Neural crest cell (in vitro differentiated cells): ENCODE results near the gene C1orf53. TPM values are rescaled to one million over a fixed set of nuclear protein-coding genes. Genes with fewer than 3 reads are reported as not detected.
"Not testable (repeated sequence)": the region's sequence is repeated elsewhere in the genome, so short reads cannot be mapped to it uniquely, and the experiment has no call there.

ENCODE experiments used
- DNase-seq: peaks from one replicate; pipeline ENCODE4 v3.0.0; 2021; ENCODE audit warnings: low read depth, mixed read lengths, low spot score
- H3K27ac Mint-ChIP-seq: one replicate; pipeline ENCODE4 v1.8.0; 2021; ENCODE audit warnings: mild to moderate bottlenecking, mixed read lengths; ENCODE audit not compliant: unreplicated experiment
- H3K27me3 Mint-ChIP-seq: 2 replicates; pipeline ENCODE4 v1.8.0; 2021; ENCODE audit warnings: low read depth, mild to moderate bottlenecking, mixed read lengths
- H3K36me3 Mint-ChIP-seq: 2 replicates; pipeline ENCODE4 v1.8.0; 2021; ENCODE audit warnings: low read depth, mild to moderate bottlenecking, mixed read lengths
- H3K4me1 Mint-ChIP-seq: 2 replicates; pipeline ENCODE4 v1.8.0; 2021; ENCODE audit warnings: mixed read lengths
- H3K4me3 Mint-ChIP-seq: one replicate; pipeline ENCODE4 v1.8.0; 2021; ENCODE audit warnings: mild to moderate bottlenecking, mixed read lengths
- H3K9me3 Mint-ChIP-seq: 2 replicates; pipeline ENCODE4 v1.8.0; 2021; ENCODE audit warnings: mixed read lengths
- total RNA-seq: library from RNA; stranded (reverse); gene quantifications from 2 replicates; pipeline ENCODE4 v1.2.1, GENCODE V29; 2021
- TF ChIP-seq, protein P1 (sequence below): fragments of 200-600 bp; sonication (generic); conservative IDR thresholded peaks from 2 replicates; pipeline ENCODE4 v1.5.0; 2021; ENCODE audit warnings: antibody characterized with exemption, mild to moderate bottlenecking

Gene C1orf53
- total RNA-seq, 1 donor from 2014 or later = 3.1 TPM

DNA sequence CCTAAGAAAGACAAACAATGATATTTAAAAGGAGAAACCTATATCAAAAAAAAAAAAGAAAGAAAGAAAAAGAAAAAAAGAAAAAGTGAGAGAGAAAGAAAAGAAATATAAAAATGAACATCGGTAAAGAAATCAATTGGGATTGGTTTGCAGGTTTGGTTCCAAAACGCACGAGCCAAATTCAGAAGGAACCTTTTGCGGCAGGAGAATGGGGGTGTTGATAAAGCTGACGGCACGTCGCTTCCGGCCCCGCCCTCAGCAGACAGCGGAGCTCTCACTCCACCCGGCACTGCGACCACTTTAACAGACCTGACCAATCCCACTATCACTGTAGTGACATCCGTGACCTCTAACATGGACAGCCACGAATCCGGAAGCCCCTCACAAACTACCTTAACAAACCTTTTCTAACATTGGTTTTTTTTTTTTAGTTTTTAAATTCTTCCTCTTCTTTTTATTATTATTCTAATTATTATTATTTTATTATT, 26.5 kb downstream of the C1orf53 start:
- TF ChIP-seq, protein P1, sequence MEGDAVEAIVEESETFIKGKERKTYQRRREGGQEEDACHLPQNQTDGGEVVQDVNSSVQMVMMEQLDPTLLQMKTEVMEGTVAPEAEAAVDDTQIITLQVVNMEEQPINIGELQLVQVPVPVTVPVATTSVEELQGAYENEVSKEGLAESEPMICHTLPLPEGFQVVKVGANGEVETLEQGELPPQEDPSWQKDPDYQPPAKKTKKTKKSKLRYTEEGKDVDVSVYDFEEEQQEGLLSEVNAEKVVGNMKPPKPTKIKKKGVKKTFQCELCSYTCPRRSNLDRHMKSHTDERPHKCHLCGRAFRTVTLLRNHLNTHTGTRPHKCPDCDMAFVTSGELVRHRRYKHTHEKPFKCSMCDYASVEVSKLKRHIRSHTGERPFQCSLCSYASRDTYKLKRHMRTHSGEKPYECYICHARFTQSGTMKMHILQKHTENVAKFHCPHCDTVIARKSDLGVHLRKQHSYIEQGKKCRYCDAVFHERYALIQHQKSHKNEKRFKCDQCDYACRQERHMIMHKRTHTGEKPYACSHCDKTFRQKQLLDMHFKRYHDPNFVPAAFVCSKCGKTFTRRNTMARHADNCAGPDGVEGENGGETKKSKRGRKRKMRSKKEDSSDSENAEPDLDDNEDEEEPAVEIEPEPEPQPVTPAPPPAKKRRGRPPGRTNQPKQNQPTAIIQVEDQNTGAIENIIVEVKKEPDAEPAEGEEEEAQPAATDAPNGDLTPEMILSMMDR = no peak
- Mint-ChIP-seq H3K27me3 (peaks cover 98% of the 10 kb centered on the region), H3K27ac (no peak overlapping the region), H3K36me3 (no peaks in the 10 kb centered on the region), H3K9me3 (no peaks in the 10 kb centered on the region), H3K4me3 (no peak overlapping the region), H3K4me1 (no peaks in the 10 kb centered on the region)
- DNase-seq = no peak

GRCh38 chr1:197933016-197933415, 30.6 kb downstream of the C1orf53 start:
- H3K27me3 Mint-ChIP-seq = peaks cover 79% of the 10 kb centered on the region
- no peaks in the 10 kb centered on the region for H3K9me3 Mint-ChIP-seq
- TF ChIP-seq, protein P1 = no peak
- H3K4me3 Mint-ChIP-seq = no peak overlapping the region
- H3K4me1 Mint-ChIP-seq = no peaks in the 10 kb centered on the region
- no peak overlapping the region for H3K27ac Mint-ChIP-seq
- H3K36me3 Mint-ChIP-seq = no peaks in the 10 kb centered on the region
- no peak for DNase-seq

DNA sequence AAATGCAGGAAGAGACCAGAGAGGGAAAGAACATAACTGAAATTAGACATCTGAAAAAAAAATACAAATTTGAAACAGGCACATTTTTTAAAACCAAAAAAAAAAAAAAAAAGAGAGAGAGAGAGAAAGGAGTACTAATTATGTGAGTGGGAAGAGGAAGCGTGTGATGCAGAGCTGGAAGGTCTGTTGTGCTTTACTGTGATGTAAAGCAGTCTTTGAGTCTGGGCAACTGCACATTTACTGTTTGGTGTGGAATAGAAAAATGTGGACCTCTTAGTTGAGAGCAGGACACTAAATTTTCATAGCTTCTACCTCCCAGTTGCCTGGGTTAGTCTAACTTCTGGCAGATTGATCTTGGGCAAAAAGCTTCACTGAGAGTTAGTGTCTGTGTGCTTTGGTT, 31.2 kb downstream of the C1orf53 start:
- Mint-ChIP-seq H3K9me3 (no peaks in the 10 kb centered on the region), H3K27me3 (peaks cover 79% of the 10 kb centered on the region), H3K36me3 (no peaks in the 10 kb centered on the region), H3K4me3 (no peak overlapping the region), H3K27ac (no peak overlapping the region), H3K4me1 (no peaks in the 10 kb centered on the region)
- no peak for DNase-seq
- TF ChIP-seq, protein P1 = no peak

- DNase-seq = no peak
- Mint-ChIP-seq H3K4me1 (no peaks in the 10 kb centered on the region), H3K4me3 (no peak overlapping the region), H3K9me3 (no peaks in the 10 kb centered on the region), H3K27me3 (peaks cover 42% of the 10 kb centered on the region), H3K27ac (no peak overlapping the region), H3K36me3 (no peaks in the 10 kb centered on the region)
- TF ChIP-seq, protein P1 = no peak
Observed at GRCh38 chr1:197937381-197937780, 35.0 kb downstream of the C1orf53 start.

DNA sequence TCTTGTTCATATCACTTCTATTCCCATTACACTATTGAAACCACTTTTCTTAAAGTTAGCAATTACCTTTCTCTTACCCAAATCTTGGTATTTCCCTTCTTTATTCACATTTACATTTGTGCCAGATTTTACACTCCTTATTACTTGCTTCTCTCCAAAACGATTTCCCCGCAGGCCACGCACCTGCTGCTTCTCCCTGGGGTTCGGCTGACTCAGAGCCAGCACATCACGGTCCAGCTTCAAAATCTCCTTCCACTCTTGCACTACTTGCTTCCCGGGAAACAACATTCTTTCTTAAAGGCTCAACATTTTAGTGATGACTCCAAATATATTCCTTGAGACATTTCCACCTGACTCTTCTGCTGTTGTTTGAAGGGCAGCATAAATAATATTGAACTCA, 35.5 kb downstream of the C1orf53 start:
- TF ChIP-seq, protein P1 = no peak
- H3K27ac Mint-ChIP-seq = no peak overlapping the region
- no peaks in the 10 kb centered on the region for H3K4me1 Mint-ChIP-seq

DNA sequence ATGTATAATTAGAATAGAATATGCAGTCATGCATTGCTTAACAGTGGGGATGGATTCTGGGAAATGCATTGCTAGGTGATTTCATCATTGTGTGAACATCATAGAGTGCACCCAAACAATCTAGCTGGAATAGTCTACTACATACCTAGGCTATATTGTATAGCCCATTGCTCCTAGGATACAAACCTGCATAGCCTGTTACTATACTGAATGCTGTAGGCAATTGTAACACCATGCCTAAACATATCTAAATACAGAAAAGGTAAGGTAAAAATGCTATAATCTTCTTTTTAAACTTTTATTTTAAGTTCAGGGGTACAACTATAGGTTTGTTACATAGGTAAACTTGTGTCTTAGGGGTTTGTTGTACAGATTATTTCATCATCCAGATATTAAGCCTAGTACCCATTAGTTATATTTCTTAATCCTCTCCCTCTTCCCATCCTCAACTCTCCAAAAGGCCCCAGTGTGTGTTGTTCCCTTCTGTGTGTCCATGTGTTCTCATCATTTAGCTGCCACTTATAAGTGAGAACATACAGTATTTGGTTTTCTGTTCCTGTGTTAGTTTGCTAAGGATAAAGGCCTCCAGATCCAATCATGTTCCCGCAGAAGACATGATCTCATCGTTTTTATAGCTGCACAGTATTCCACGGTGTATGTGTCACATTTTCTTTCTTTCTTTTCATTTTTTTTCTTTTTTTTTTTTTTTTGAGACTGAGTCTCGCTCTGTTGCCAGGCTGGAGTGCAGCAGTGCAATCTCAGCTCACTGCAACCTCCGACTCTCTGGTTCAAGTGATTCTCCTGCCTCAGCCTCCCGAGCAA, 36.9 kb downstream of the C1orf53 start:
- H3K4me1 Mint-ChIP-seq, H3K4me3 Mint-ChIP-seq, H3K9me3 Mint-ChIP-seq, H3K27ac Mint-ChIP-seq, DNase-seq, H3K36me3 Mint-ChIP-seq: not testable (repeated sequence)
- peaks cover 24% of the 10 kb centered on the region for H3K27me3 Mint-ChIP-seq

More for the DNA sequence above, 35.5 kb downstream of the C1orf53 start:
- Mint-ChIP-seq H3K9me3 (no peaks in the 10 kb centered on the region), H3K36me3 (no peaks in the 10 kb centered on the region), H3K27me3 (peaks cover 37% of the 10 kb centered on the region), H3K4me3 (no peak overlapping the region)
- no peak for DNase-seq
